ENCODE results near the gene DISP3.

GRCh38 chr1:11530731-11531311, 51.9 kb downstream of the DISP3 start:
- no peak for TF ChIP-seq CTCF (IDR thresholded peaks at IDR 0.05; ENCODE audit: low read depth, low read length, poor library complexity, severe bottlenecking)
- TF ChIP-seq EZH2phosphoT487 (IDR thresholded peaks at IDR 0.05; ENCODE audit: borderline replicate concordance, low read length) = no peak

All from DOHH2 (cell line).